PC-9 (cell line): ENCODE data around the gene METTL26. TPM values are rescaled to one million over a fixed set of nuclear protein-coding genes. Genes with fewer than 3 reads are reported as not detected.

Source experiments
- BruUV-seq: library from RNA; stranded (reverse); fragments of 400-500 nt; replicated peaks from 2 replicates; lab custom pipeline; 2021; lab: Mats Ljungman, UMichigan
- CTCF ChIA-PET: fragments of 300-600 bp; sonication (Branson Sonifier 250); formaldehyde crosslinking; loops from one replicate; lab custom pipeline; 2022; ENCODE audit warnings: antibody characterized with exemption; lab: Charles Lee
- POLR2A ChIA-PET: fragments of 300-600 bp; sonication (Branson Sonifier 250); formaldehyde crosslinking; loops from one replicate; lab custom pipeline; 2022; ENCODE audit warnings: antibody characterized with exemption; ENCODE audit not compliant: unreplicated experiment; lab: Charles Lee
- DNase-seq, 2 experiments: peaks; one replicate each; pipeline versions ENCODE4 v3.0.0 to v3.0.0-alpha.2; 2015 to 2022; ENCODE audit warnings: mixed read lengths in 1 of 2
- H2AFZ ChIP-seq: fragments of 200-600 bp; sonication (generic); 2 replicates; pipeline ENCODE4 v1.8.1; 2017; ENCODE audit warnings: antibody characterized with exemption
- H3F3A ChIP-seq: fragments of 200-600 bp; sonication (generic); 2 replicates; pipeline ENCODE4 v1.8.1; 2017; ENCODE audit warnings: antibody characterized with exemption, mild to moderate bottlenecking, low read depth; ENCODE audit not compliant: insufficient read depth
- H3K27ac ChIP-seq: fragments of 200-600 bp; sonication (generic); 2 replicates; pipeline ENCODE4 v1.6.1; 2016; ENCODE audit warnings: mixed run types
- H3K27me3 ChIP-seq: fragments of 200-600 bp; sonication (generic); 2 replicates; pipeline ENCODE4 v1.6.1; 2016; ENCODE audit warnings: low read depth, mixed run types; ENCODE audit not compliant: insufficient read depth
- H3K36me3 ChIP-seq: fragments of 200-600 bp; sonication (generic); 2 replicates; pipeline ENCODE4 v1.6.1; 2016; ENCODE audit warnings: low read depth, mixed run types
- H3K4me1 ChIP-seq: fragments of 200-600 bp; sonication (generic); replicated peaks from 2 replicates; pipeline ENCODE4 v1.6.1; 2016; ENCODE audit warnings: mixed run types; ENCODE audit not compliant: insufficient read depth
- H3K4me2 ChIP-seq: fragments of 200-600 bp; sonication (generic); 2 replicates; pipeline ENCODE4 v1.6.1; 2017; ENCODE audit warnings: mixed run types
- H3K4me3 ChIP-seq: fragments of 200-600 bp; sonication (generic); 2 replicates; pipeline ENCODE4 v1.6.1; 2016; ENCODE audit warnings: mixed run types
- H3K79me2 ChIP-seq: fragments of 200-600 bp; sonication (generic); 2 replicates; pipeline ENCODE4 v1.6.1; 2017; ENCODE audit warnings: low read depth, mixed run types
- H3K9me2 ChIP-seq: fragments of 200-600 bp; sonication (generic); 2 replicates; pipeline ENCODE4 v1.8.1; 2017; ENCODE audit warnings: mild to moderate bottlenecking; ENCODE audit not compliant: insufficient read depth
- H3K9me3 ChIP-seq: fragments of 200-600 bp; sonication (generic); 2 replicates; pipeline ENCODE4 v1.8.1; 2016; ENCODE audit warnings: low read depth; ENCODE audit not compliant: insufficient read depth
- H4K20me1 ChIP-seq: fragments of 200-600 bp; sonication (generic); 2 replicates; pipeline ENCODE4 v1.8.1; 2017; ENCODE audit not compliant: insufficient read depth
- CTCF ChIP-seq: fragments of 200-600 bp; sonication (generic); conservative IDR thresholded peaks from 2 replicates; pipeline ENCODE4 v1.6.1; 2017; ENCODE audit warnings: mixed run types, antibody characterized with exemption, mild to moderate bottlenecking, moderate library complexity
- EZH2 ChIP-seq: fragments of 200-600 bp; sonication (generic); IDR thresholded peaks from 2 replicates; pipeline ENCODE4 v1.8.0; 2017; ENCODE audit warnings: antibody characterized with exemption, low read depth
- intact Hi-C: fragments of 100-400 bp; cut with micrococcal nuclease; formaldehyde crosslinking; loops from one replicate; pipeline ENCODE4 v1.10.0; 2022; ENCODE audit not compliant: unreplicated experiment
- total RNA-seq: library from RNA; stranded (reverse); gene quantifications from 2 replicates; pipeline ENCODE4 v1.2.3, GENCODE V29; 2021

The METTL26 gene
- total RNA-seq, 1 experiment from 2014 or later, result 144 TPM

DNA sequence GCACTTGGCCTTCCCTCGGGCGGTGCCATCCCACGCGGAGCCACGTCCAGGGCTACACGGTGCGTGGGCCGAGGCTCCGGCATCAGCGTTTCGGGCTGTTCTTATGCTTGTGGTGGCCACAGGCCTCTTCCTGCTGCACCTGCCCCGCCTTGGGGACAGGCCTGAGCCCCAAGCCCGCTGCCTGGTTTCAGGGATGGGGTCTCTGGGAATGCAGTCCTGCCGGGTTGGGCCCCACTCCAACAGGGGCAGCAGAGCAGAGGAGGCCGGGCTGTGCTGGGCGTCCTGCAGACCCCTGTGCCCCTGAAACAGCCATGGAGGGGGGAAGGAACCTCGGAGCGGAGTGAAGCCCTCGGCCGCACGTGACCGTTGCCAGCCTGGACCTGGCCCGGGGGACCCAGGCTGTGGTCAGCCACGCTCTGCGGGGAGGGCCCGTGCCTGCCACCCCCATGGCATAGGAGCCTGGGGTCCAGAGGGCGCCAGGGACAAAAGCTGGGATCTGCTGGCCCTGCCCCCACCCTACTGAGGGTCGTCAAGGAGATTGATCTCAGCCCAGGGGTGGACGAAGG lies 5.8 kb downstream of the METTL26 start:
- Histone ChIP-seq H3K27ac (no peak overlapping the region), H3K36me3 (no peaks in the 10 kb centered on the region), H3K4me3 (no peak overlapping the region), H2AFZ (no peak overlapping the region), H4K20me1 (0 out of 2 replicates have a peak, but pooled peaks cover 12% of the 10 kb centered on the region), H3K4me1 (peaks cover 31% of the 10 kb centered on the region), H3K9me3 (no peaks in the 10 kb centered on the region), H3K4me2 (no peak overlapping the region), H3K27me3 (no peaks in the 10 kb centered on the region), H3K9me2 (no peaks in the 10 kb centered on the region), H3F3A (peaks cover 25% of the 10 kb centered on the region; the same call in 1 of the 2 replicates), H3K79me2 (peaks cover 13% of the 10 kb centered on the region)
- ChIA-PET CTCF (no interaction called here), POLR2A (no interaction called here)
- intact Hi-C loops, result no loop called here
- no peak for TF ChIP-seq EZH2
- no peak for TF ChIP-seq CTCF
- no peak for DNase-seq
- BruUV-seq, result no TSS peak

DNA sequence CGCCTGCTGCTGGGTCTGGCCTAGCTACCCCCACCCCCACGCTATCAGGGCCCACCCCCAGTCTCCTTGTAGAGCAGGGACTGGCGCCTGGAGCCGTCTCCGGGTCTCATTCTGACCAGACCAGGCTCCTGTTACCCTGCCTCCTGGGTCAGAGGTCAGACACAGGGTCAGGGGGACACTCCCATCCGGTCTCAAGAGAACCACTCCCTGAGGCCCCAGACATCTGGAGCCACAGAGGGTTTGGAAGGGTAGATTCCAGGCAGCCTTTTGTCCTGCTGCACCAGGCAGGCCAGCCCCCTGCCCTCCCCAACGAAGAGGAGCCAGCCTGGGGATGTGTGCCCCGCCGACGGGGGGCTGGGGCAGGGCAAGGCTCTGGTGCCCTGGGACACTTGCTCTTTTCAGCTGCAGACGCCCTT lies 6.3 kb downstream of the METTL26 start:
- Histone ChIP-seq H3K9me3 (no peaks in the 10 kb centered on the region), H3K4me2 (no peak overlapping the region), H3K36me3 (no peaks in the 10 kb centered on the region), H3K27me3 (no peaks in the 10 kb centered on the region), H3K9me2 (no peaks in the 10 kb centered on the region), H2AFZ (no peak overlapping the region), H3F3A (peaks cover 29% of the 10 kb centered on the region; the same call in 1 of the 2 replicates), H4K20me1 (0 out of 2 replicates have a peak, but pooled peaks cover 12% of the 10 kb centered on the region), H3K4me1 (peaks cover 26% of the 10 kb centered on the region), H3K79me2 (peaks cover 8% of the 10 kb centered on the region), H3K4me3 (no peak overlapping the region), H3K27ac (no peak overlapping the region)
- intact Hi-C loops, result loop anchor here (5.0 kb wide), 1 partner anchor 37 kb away; the partner anchor contains the start of gene RHOT2
- DNase-seq, result no peak
- TF ChIP-seq CTCF, result no peak
- no peak for TF ChIP-seq EZH2
- BruUV-seq, result no TSS peak
- POLR2A ChIA-PET, result no interaction called here
- CTCF ChIA-PET, result no interaction called here

DNA sequence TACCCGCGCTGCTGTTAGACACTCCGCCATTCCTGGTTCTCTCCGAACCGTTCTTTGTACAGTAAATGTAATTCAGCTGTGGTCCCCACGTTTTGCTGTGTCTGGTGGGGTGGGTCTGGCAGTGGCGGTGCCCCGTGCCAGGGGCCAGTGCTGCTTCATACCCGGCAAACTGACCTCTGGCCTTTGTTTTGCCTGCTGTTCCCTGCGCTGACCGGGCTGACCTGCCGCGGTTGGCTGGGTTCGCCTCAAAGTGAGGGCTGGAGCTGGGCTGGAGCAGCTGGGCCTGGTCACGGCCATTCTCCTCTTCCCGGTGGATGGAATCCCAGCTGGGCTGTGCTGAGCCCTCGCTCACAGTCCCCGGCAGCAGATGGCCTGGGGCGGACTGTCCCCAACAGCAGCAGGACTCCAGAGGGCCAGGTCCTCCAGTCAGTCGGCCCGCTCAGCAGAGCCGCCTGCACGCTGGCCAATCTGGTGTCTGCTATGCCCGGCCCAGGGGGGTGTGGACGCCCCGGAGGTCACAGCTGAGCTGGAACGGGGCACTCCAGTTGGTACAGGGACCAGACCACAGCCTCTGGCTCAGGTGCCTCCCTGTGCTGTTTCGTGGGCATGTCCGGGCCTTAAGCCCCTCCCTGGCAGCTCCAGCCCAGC lies 6.8 kb downstream of the METTL26 start:
- H3K9me3 ChIP-seq, result no peaks in the 10 kb centered on the region
- BruUV-seq, result no TSS peak
- H4K20me1 ChIP-seq, result 0 out of 2 replicates have a peak, but pooled peaks cover 12% of the 10 kb centered on the region
- ChIA-PET POLR2A (no interaction called here), CTCF (no interaction called here)
- H3K27ac ChIP-seq, result no peak overlapping the region
- H3K36me3 ChIP-seq, result no peaks in the 10 kb centered on the region
- intact Hi-C loops, result loop anchor here (5.0 kb wide), 1 partner anchor 38 kb away; the partner anchor contains the start of gene RHOT2
- no peak overlapping the region for H3K4me3 ChIP-seq
- TF ChIP-seq CTCF, result no peak
- no peak for TF ChIP-seq EZH2
- H2AFZ ChIP-seq, result no peak overlapping the region
- H3K9me2 ChIP-seq, result no peaks in the 10 kb centered on the region
- no peak overlapping the region for H3K4me2 ChIP-seq
- H3K79me2 ChIP-seq, result peaks cover 2% of the 10 kb centered on the region; the same call in 1 of the 2 replicates
- DNase-seq, result no peak
- peaks cover 24% of the 10 kb centered on the region for H3K4me1 ChIP-seq
- no peaks in the 10 kb centered on the region for H3K27me3 ChIP-seq
- H3F3A ChIP-seq, result peaks cover 34% of the 10 kb centered on the region; the same call in 1 of the 2 replicates
